Measurements from ENCODE around the gene DOCK10. TPM values are rescaled to one million over a fixed set of nuclear protein-coding genes. Genes with fewer than 3 reads are reported as not detected.

Gene DOCK10
- total RNA-seq, 1 donor from 2014 or later = 6.0 TPM

DNA sequence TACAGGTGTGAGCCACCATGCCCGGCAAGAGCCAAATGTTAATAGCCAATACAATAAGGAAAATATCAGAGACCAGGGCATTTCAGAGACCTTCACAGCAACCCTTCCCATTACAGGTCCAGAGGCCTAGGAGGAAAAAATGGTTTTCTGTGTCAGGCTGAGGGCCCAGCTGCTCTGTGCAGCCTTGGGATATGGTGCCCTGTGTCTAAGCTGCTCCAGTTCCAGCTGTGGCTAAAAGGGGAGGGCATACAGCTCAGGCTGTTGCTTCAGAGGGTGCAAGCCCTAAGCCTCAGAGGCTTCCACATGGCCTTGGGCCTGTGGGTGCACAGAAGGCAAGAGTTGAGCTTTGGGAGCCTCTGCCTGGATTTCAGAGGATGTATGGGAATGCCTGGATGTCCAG lies 306.0 kb downstream of the DOCK10 start:
- no peak for DNase-seq (ENCODE audit: low spot score)
- no peak for ATAC-seq

DNA sequence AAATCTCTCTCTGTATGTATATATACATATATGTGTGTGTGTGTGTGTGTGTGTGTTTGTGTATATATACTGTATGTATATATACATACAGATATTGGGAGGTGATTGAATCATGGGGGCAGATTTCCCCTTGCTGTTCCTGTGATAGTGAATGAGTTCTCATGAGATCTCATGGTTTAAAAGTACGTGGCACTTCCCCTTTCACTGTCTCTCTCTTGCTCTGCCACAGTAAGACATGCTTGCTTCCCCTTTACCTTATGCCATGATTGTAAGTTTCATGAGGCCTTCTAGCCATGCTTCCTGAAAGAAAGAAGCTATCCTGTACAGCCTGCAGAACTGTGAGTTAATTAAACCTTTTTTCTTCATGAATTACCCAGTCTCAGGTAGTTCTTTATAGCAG lies 307.3 kb downstream of the DOCK10 start:
- no peak for ATAC-seq
- DNase-seq (ENCODE audit: low spot score) = no peak

DNA sequence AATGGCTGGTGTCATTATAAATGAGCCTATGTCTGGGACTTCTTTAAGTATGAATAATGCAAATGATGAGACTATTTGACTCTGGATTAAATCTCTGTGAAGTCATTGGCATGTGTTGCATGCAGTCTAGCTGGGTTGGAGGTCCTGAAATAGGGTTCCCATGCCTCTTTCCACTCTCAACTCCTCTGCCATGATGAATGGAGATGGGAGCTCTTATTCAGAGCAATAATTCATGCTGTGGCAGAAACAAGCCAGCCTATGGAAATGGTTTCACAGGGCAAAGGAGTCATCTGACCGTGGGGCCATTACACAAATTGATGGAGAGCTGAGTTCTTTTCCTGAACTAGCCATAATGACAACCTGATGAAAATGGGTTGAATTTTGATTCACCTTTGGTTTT lies 310.6 kb downstream of the DOCK10 start:
- ATAC-seq = no peak
- no peak for DNase-seq (ENCODE audit: low spot score)

- ATAC-seq (peak; percentile 25), DNase-seq (ENCODE audit: low spot score) (no peak)
Observed at GRCh38 chr2:224729435-224729834, 312.8 kb downstream of the DOCK10 start.

- DNase-seq (ENCODE audit: low spot score) (no peak), ATAC-seq (no peak)
Observed at GRCh38 chr2:224724331-224724730, 317.9 kb downstream of the DOCK10 start.

GRCh38 chr2:224723586-224724217 lies 318.6 kb downstream of the DOCK10 start:
- DNase-seq (ENCODE audit: low spot score) (no peak), ATAC-seq (no peak)

DNA sequence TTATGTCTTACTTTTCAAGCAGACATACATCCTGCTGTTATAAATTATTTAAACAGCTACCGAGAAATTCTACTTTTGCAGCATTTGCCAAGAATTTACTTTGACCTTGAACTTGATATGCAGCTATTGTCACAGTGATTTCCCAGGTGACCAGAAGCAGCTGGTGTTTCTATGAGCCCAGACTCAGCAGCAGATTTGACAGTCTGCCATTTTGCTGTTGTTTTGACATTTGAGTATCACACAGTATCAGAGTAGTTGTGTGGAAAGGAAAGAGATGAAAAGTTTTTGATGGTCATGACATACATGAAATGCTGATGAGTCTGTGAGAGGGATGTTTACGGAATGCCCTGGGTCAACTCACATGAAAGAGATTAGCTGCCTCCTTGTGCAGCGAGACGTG lies 319.5 kb downstream of the DOCK10 start:
- no peak for ATAC-seq
- DNase-seq (ENCODE audit: low spot score) = no peak

DNA sequence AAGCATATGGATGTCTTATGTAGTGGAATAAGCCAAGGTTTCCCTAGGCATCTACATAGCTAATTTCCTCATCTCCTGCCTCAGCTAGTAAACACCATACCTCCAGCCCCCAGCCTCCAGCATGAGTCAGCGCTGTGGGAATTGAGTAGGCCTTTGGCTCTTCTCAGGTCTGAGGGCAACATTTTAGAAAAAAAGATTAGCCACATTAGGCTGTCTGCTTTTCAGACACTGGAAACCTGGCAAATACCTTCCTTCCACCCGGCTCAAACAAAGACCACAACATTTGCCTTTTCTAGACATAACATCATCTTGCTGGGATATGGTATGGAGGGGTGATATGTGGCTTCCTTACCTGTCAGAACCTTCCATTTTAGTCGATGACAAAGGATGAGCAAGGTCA lies 320.0 kb downstream of the DOCK10 start:
- no peak for ATAC-seq
- no peak for DNase-seq (ENCODE audit: low spot score)

GRCh38 chr2:224716921-224717320 lies 325.3 kb downstream of the DOCK10 start:
- ATAC-seq (no peak), DNase-seq (ENCODE audit: low spot score) (no peak)

DNA sequence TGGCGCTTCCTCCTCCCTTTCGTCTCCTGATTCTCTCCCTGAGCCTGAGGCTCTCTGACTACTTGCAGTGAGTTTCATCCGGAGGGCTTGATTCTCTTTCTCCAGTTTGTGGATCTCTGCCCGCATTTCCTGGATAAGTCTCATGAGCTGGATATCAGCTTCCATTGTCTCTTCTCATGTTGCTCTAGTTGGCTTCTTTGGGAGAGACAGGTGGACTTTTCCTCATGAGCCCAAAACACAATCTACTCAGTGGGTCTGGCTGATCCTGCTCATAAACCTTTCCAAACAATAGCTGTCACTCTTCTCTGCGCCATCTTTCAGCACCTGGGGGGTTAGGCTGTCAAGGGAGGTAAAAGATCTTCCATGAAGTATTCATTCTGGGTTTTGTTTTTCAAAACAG lies 326.1 kb downstream of the DOCK10 start, which contains the start of gene CCDC195:
Gene CCDC195 (minus strand): TSS at position 165 of the 400 bp plus-strand sequence. CDS start 0 bp downstream, at position 165.
- DNase-seq (ENCODE audit: low spot score) (no peak), ATAC-seq (no peak)

Measured in left lobe of liver (tissue), 2 donors.